DLD1 (cell line): ENCODE results near the gene TCF19.
"Not testable (repeated sequence)": the region's sequence is repeated elsewhere in the genome, so short reads cannot be mapped to it uniquely, and the experiment has no call there.

Experiments
- in situ Hi-C: cut with HindIII; loops from 2 replicates; pipeline ENCODE4 v1.10.0; 2017; ENCODE audit warnings: low sequenced_read_pairs

The TCF19 gene

DNA sequence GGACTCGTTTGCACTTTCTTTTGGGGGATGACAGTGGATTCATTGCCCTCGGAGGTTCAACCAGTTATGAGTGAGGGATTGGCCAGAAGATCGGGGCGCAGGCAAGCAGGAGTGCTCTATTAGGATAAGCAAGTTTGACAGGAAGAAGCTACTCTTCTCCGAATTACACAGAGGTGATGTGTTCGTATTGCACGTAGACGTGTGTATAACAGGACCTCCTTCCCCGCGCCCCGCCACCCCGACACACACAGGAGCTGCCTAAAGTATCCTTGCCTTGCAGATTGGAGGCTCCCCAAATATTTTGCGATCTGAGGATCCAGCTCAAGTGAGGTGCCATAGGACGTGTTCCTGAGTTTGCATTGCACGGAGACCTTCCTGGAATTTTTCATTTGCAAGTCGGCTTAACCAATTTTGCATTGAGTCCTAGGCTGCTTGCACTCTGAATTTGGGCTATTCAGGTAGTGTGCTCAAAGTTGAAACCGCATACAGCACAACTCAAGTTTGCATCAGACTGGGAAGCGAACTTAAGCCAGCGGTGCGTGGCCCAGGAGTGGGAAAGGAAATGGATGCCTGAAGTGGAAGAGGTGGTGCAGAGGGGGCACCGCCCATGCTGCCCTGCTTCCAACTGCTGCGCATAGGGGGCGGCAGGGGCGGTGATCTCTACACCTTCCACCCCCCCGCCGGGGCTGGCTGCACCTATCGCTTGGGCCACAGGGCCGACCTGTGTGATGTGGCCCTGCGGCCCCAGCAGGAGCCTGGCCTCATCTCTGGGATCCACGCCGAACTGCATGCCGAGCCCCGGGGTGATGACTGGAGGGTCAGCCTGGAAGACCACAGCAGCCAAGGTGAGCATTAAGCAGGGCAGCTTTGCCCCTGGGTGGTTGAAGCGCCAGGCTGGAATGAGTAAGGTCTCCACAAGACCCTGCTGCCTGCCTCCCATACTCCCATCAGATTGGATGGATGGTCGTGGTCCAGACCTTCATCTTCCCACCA is 770 bp downstream of the TCF19 start:
- in situ Hi-C loops = no loop called here

DNA sequence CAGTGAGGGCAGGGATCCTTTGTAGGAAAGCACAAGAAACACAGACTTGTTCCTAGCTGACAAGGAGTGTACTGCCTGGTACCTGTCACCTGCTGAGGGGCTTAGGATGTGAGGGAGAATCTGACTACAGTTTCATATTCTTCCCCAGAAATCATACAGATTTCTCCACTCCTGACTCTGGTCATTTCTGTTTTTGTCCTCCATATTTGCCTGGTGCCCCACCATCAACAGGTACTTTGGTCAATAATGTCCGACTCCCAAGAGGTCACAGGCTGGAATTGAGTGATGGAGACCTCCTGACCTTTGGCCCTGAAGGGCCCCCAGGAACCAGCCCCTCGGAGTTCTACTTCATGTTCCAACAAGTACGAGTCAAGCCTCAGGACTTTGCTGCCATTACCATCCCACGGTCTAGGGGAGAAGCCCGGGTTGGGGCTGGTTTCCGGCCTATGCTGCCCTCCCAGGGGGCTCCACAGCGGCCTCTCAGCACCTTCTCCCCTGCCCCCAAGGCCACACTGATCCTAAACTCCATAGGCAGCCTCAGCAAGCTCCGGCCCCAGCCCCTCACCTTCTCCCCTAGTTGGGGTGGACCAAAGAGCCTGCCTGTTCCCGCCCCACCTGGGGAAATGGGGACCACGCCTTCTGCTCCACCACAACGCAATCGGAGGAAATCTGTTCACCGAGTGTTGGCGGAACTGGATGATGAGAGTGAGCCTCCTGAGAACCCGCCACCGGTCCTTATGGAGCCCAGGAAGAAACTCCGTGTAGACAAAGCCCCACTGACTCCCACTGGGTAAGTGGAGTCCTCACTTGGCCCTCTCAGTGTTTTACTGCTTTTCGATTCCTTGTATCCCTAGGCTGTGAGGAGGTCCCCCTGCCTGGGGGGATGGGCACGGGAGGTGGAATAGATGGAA is 3.1 kb downstream of the TCF19 start:
- in situ Hi-C loops = no loop called here

DNA sequence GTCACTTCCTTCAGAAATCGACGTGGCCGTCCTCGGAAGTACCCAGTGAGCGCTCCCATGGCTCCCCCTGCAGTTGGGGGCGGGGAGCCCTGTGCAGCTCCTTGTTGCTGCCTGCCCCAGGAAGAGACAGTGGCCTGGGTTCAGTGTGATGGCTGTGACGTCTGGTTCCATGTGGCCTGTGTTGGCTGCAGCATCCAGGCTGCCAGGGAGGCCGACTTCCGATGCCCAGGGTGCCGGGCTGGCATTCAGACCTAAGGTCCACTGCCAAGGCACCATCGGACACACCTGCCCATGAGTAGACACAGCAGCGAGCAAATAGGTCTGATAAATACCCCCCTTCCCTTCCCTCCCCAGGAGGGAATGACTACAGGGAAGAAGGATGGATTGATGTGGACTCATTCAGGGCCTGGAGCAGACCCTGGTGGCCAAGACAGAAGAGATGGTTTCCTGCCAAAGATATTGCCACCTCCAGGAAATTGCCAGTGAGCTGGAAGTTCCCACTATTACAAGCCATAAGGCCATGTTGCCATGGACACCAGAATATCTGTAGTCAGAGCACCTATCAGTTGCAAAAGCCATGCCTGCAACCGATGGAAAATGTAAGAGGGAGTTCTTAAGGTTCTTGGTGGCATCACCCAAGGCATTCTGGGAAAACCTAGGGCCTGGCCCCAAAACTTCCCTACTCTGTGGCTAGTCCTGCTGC is 4.2 kb downstream of the TCF19 start:
- in situ Hi-C loops = no loop called here

DNA sequence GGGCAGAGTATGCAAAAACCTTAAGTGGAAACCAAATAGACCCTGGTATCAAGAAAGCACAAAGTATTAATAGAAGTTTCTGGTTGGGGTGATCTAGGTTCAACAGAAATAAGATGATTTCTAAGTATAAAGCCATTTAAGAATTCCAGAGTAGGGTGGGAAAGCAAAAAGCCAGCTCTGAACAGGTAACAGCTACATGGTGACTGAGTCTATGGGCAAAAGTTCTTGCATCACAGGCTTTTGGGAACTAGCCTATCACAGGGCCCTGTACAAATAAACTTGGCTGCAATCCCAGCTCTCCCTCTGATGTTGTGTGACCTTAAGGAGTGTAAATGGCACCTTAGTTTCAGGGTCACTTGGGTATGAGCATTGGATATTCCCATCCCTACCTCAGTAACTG is 5.5 kb downstream of the TCF19 start:
- in situ Hi-C loops = no loop called here

DNA sequence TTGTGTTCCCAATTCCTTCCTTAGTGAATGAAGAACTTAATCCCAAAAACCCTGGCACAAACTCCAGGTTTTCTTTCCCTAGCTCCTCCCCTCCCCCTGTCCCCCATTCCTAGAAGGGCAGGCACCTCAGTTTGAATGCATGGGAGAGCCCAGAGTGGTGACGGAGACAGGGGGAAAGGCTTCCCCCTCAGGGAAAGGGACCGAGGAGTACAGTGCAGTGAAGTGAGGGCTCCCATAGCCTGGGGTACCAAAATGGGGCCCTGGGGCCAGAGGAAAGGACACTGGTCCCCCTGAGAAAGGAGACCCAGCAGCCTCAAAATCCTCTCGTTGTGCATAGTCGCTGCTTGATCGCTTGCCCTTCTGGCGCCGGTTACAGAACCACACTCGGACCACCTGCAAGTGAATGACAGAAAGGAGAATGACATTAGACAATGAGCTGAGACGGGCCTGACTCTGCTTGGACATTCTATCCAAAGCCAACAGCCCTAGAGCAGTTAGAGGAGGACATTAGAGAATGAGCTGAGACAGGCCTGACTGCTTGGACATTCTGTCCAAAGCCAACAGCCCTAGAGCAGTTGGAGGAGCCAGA is 6.2 kb downstream of the TCF19 start:
- in situ Hi-C loops = not testable (repeated sequence)

DNA sequence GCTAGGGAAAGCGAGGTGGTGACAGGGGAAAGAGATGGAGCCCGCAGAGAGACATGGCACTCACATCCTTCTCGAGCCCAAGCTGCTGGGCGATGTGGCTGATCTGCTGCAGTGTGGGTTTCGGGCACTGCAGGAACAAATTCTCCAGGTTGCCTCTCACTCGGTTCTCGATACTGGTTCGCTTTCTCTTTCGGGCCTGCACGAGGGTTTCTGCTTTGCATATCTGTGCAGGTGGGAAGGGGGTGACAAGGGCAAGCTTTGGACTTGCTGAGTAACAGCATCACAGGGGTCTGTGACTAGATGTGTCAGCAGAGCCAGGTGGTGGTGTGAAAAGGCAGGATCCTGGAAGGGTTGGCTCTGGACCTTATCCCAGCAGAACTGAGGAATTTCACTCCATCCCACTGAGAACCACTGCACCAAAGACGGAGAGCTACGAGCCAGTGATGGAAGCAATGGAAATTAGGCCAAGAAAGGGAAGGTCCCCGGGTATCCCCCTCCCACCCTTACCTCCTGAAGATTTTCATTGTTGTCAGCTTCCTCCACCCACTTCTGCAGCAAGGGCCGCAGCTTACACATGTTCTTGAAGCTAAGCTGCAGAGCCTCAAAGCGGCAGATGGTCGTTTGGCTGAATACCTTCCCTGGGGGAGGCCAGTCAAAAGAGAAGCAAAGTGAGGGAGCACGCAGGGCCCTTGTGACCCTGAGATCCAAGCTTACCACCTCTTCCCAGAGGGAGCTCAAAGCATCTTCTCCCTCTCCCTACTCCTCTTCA is 6.9 kb downstream of the TCF19 start:
- in situ Hi-C loops = not testable (repeated sequence)

DNA sequence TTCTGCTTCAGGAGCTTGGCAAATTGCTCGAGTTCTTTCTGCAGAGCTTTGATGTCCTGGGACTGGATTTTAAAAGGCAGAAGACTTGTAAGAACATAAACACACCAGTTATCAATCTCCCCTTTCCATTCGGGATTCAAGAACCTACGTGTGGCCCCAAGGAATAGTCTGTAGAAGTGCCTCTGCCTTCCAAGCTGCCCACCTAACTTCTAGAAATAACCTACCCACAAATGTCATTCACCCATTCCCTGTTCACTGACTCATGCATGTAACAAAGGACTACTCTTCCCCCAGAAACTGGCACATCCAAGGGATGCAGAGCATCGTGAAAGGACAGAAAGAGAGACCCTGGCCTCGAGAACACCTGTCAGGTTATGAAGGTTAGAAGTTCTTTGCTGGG is 7.6 kb downstream of the TCF19 start:
- in situ Hi-C loops = no loop called here

DNA sequence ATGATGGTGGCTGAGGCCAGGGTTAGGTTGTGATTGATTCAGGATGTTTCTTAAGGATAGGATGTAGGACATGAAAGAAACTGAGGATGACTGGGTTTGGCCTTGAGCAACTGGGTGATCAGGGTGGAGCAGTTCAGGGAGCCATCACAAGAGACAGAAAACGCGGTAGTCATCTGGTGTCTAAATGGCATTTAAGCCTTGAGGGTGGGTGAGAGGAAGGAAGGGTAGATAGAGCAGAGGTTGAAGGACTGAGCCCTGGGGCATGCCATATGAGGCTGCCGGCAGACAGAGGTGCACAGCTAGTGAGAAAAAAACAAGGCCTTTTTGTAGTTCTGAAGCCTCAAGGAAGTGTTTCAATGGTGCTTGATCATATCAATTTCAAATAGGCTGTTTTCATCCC is 10.2 kb downstream of the TCF19 start:
- in situ Hi-C loops = no loop called here

DNA sequence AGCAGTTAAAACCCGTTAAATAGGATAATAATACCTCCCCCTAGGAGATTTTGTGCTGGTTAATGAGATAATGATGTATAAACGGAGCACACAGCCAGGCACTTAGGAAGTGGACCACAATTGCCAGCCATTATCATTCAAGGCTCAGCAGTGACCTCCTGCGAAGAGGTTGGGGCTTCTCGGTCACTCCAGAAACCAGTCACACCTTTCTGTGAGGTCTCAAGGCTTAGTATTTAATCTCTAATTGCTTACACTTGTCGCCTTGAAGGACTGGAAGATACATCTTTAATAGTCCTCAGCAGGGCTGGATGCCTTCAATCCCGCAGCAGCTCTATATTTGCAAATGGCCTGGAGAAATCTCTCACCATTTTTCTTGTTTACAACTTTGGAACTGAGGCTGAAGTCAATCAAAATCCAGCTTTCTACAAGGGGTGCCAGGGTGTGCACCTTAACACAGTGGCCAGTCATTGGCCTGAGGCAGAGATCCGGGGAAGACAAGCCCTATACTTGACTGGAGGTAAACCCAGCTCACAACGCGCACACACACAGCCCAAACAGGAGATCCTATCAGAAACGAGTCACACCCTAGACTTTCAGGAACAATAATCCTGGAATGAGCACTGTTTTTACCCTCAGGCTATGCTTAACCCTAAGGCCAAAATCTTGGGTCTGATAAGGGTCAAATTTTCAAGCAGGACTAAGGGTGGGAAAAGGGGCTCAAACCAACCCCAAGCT is 10.9 kb downstream of the TCF19 start:
- in situ Hi-C loops = no loop called here

DNA sequence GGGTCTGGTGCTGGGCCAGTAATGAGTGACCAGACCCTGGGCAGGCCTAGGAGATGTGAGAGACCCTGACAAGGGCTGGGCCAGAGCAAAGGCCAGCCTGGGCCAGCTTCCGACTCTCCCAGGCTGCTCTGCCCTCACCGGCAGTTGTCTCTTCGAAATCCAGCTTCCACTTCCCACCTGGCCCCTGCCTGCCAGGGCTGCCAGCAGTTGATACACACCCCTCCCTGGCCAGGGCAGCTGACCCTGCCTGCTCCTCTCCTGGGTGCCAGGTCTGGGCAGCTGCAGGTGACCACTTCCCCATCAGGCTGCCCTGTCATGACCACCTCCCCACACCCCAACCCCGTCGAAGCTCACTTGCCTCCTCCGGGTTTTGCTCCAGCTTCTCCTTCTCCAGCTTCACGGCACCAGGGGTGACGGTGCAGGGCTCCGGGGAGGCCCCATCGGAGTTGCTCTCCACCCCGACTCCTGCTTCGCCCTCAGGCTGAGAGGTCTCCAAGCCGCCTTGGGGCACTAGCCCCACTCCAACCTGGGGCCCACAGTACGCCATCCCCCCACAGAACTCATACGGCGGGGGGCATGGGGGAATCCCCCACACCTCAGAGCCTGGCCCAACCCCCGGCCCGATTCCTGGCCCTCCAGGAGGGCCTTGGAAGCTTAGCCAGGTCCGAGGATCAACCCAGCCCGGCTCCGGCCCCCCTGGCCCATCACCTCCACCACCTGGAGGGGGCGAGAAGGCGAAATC is 11.6 kb downstream of the TCF19 start:
- in situ Hi-C loops = not testable (repeated sequence)

DNA sequence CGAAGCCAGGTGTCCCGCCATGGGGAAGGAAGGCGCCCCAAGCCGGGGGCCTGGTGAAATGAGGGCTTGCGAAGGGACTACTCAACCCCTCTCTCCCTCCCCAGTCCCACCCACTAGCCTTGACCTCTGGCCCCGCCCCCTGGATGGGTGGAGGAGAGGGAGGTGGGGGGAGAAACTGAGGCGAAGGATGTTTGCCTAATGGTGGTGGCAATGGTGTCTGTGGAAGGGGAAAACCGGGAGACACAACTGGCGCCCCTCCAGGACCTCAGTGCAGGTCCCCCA is 12.2 kb downstream of the TCF19 start, which contains the start of gene POU5F1:
Gene POU5F1, minus strand, starts transcription at position 83 of the 282 bp plus-strand sequence. Its CDS starts 62 bp downstream, at position 21.
- in situ Hi-C loops = no loop called here

DNA sequence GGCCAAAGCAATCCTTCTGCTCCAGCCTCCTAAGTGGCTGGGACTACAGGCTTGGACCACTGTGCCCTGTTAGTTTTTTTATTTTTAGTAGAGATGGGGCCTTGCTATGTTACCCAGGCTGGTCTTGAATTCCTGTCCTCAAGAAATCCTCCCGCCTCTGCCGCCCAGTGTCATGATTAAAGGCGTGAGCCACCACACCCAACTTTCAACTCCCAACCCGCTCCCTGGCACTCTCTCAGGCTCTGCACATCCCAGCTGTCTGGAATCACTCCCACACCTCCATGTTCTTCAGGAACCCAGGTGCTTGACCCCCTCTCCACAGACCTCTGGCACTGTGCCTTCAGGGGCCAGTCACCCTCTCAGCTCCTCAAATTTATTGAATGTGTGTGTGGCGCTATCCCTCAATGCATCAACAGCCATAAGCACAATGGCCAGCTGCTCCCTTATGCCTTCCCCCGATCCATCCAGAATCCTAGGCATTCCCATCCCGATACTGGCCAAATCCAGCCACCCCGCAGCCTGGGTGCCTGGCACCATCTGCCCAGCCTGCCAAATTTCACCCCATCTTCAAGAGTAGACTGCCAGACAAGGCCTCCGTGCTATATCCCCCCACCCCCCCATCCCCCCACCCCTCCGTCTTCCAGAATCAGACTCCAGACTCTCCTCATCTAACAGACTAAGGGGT is 12.7 kb downstream of the TCF19 start:
- in situ Hi-C loops = no loop called here

DNA sequence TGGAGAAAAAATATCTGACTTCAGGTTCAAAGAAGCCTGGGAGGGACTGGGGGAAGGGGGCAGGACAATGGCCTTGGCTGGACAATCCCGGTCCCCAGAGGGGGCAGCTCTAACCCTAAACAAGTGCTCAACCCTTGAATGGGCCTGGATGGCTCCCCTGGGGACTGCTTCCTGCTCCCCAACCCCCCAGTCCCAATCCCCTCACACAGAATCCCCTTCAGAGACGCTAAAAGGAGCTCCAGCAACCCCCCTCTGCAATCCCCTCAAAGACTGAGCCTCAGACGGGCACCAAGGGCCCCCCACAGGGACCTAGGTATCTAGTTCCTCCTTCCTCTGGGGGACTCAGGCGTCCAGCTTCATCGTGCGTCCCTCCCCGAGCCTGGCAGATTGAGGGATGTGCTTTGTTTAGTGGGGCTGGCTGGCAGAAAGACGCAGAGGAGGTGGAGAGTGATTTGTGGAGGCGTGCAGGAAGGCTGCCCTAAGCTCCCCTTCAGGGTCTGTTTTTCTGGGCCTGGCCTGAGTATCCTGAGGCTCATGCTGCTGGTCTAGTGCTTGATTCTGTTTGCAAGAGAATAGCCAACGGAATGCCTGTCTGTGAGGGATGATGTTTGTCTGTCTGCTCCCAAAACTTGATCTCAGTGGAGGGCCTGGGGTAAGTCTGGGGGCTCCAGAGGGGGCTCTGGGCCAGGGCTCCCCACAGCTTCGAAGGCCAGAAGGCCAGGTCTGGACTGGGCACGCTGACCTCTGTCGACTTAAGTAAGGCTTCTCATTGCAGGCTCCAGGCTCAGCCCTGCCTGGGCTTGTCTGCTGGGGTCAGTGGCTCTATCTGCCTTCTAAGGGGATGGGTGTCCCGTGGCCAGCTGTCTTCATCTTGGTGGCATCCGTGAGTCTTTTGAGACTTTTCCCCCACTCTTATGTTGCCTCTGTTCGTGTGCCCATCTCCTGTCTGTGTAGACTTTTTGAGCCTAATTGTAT is 13.8 kb downstream of the TCF19 start:
- in situ Hi-C loops = no loop called here

DNA sequence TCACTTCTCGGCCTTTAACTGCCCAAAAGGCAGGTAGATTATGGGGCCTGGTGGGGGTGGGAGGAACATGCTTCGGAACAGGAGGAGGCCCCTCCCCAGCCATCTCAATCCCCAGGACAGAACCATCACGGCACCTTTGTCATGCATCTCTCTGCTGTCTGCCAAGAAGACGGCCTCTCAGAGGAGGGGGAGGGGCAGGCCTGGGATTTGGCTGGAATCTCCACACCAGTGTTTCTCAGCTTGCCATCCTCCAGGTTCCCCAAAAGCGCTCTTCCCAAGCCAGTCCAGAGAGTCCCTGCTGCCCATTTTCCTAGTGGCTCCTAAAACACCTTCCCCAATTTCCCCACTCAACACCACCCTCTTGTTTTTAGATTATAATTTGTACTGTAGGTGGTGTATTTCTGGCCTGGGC is 14.6 kb downstream of the TCF19 start:
- in situ Hi-C loops = no loop called here

DNA sequence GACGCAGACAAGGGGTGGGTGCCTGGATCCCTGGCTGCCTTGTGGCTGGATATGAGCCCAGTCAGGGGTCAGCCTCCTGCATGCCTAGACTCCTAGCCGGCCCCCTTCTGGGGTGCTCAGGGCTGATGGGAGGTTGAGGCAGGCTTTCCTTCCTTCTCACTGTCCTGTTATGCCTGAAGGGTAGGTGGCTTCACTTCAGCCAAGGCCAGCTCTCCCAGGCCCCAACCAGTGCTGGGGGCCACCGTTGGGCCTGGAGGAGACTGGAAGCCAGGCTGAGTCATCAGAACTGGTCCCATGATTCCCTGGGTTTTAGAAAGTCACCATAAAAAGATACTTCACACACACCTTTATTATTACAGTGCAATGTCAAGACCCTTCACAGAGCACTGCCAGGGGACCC is 15.0 kb downstream of the TCF19 start:
- in situ Hi-C loops = no loop called here

DNA sequence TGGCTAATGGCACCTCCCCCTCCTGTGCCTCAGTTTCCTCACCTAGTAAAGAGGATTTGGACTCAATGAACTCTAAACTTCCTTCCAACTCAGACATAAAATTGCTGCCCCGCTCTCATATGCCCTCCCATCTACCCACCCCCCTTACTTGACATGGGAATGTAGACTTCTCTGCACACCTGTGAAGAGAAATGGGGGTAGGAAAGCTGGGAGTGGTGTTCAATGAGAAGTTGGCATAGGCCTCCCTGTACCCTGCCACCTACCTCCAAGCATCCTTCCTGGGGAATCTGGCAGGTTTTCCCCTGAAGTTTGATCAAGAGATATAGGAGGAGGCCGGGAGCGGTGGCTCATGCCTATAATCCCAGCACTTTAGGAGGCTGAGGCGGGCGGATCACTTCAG is 16.0 kb downstream of the TCF19 start:
- in situ Hi-C loops = no loop called here

DNA sequence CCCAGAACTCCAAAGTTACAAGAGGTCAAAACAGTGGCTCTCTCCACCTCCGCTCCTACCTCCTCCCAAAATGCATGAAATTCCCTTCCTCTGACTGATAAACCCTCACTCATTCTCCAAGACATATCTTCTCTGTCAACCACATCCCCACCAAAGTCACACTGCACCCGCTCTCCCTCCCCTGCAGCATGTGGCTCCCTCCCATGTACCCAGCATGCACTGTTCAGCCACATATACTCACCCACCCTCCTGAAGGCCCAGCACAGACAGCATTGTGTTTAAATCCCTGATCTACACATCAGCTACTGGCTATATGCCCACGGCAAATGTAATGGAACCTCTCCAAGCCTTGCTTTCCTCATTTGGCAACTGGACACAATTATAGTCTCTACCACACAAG is 17.6 kb downstream of the TCF19 start:
- in situ Hi-C loops = no loop called here
